SU-DHL-6 (cell line): ENCODE data around the gene PTPRG.

ENCODE experiments used
- EZH2phosphoT487 ChIP-seq: fragments of 200-600 bp; sonication (generic), shearing (Covaris generic); conservative IDR thresholded peaks from 2 replicates; pipeline ENCODE4 v1.6.1; 2018; ENCODE audit warnings: mild to moderate bottlenecking, antibody characterized with exemption, low read length, moderate library complexity, mixed read lengths
- TF ChIP-seq, protein P1 (sequence below): fragments of 200-600 bp; sonication (generic); IDR thresholded peaks from one replicate; pipeline ENCODE4 v1.5.1; 2017; ENCODE audit warnings: antibody characterized with exemption, mild to moderate bottlenecking, low read length, moderate library complexity; ENCODE audit not compliant: insufficient read depth, poor library complexity, severe bottlenecking

DNA sequence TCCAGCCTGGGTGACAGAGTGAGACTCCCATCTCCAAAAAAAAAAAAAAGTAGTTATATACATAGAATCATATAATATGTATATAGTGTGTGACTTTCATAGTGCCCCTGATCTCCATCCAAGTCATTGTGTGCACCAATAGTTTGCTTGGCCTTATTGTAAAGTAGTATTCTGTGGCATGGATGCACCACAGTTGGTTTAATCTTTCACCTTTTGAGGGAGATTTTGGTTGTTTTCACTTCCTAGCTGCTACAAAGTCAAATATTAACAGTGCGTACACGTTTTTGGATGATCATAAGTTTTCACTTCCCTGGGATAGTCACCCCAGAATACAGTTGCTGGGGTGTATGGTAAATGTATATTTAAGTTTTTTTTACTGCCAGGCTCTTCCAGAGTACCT lies 162.8 kb downstream of the PTPRG start:
- TF ChIP-seq, protein P1, sequence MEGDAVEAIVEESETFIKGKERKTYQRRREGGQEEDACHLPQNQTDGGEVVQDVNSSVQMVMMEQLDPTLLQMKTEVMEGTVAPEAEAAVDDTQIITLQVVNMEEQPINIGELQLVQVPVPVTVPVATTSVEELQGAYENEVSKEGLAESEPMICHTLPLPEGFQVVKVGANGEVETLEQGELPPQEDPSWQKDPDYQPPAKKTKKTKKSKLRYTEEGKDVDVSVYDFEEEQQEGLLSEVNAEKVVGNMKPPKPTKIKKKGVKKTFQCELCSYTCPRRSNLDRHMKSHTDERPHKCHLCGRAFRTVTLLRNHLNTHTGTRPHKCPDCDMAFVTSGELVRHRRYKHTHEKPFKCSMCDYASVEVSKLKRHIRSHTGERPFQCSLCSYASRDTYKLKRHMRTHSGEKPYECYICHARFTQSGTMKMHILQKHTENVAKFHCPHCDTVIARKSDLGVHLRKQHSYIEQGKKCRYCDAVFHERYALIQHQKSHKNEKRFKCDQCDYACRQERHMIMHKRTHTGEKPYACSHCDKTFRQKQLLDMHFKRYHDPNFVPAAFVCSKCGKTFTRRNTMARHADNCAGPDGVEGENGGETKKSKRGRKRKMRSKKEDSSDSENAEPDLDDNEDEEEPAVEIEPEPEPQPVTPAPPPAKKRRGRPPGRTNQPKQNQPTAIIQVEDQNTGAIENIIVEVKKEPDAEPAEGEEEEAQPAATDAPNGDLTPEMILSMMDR, result no peak
- TF ChIP-seq EZH2phosphoT487, result no peak
